Thoracic aorta (tissue), 2 donors: Measurements from ENCODE around the gene POFUT1. TPM values are rescaled to one million over a fixed set of nuclear protein-coding genes. Genes with fewer than 3 reads are reported as not detected.

Experiments
- ATAC-seq: fragments of 150-250 bp; one replicate; pipeline ENCODE4 v1.8.0; 2017; ENCODE audit warnings: low read depth; ENCODE audit not compliant: insufficient number of reproducible peaks, low FRiP score
- DNase-seq: peaks from one replicate; pipeline ENCODE4 v3.0.0-alpha.2; 2020; ENCODE audit warnings: low spot score
- H3K27ac ChIP-seq, 2 donors: fragments of 200-600 bp; sonication (generic); 1 replicate in 1 of 2; 2 replicates in 1 of 2; pipeline ENCODE4 v1.5.1; 2016; ENCODE audit warnings: mild to moderate bottlenecking in 2 of 2, moderate library complexity in 2 of 2
- H3K27me3 ChIP-seq: fragments of 200-600 bp; sonication (generic); replicated peaks from 2 replicates; pipeline ENCODE4 v1.6.0; 2016; ENCODE audit warnings: mild to moderate bottlenecking; ENCODE audit not compliant: insufficient read depth
- H3K36me3 ChIP-seq: fragments of 200-600 bp; sonication (generic); one replicate; pipeline ENCODE4 v1.5.1; 2016
- H3K4me1 ChIP-seq, 2 donors: fragments of 200-600 bp; sonication (generic); 1 replicate in 1 of 2; 2 replicates in 1 of 2; pipeline versions ENCODE4 v1.5.1 to v1.6.0; 2016; ENCODE audit warnings: low read depth in 2 of 2, mild to moderate bottlenecking in 1 of 2; ENCODE audit not compliant: control insufficient read depth in 1 of 2
- H3K4me3 ChIP-seq: fragments of 200-600 bp; sonication (generic); 2 replicates; pipeline ENCODE4 v1.5.1; 2016; ENCODE audit warnings: mild to moderate bottlenecking
- H3K9me3 ChIP-seq: fragments of 200-600 bp; sonication (generic); 2 replicates; pipeline ENCODE4 v1.5.1; 2016
- CTCF ChIP-seq: fragments of 200-600 bp; sonication (generic); IDR thresholded peaks from one replicate; pipeline ENCODE4 v1.5.1; 2019; ENCODE audit warnings: antibody characterized with exemption
- total RNA-seq, 2 donors: library from RNA; depleted of rRNA; stranded (reverse); fragments of >200 nt; gene quantifications; one replicate each; pipeline versions ENCODE4 v1.1.0 to v1.2.3, GENCODE V29; 2016

POFUT1 gene
- total RNA-seq, 2 donors from 2014 or later = 30.8 to 37.1 TPM

DNA sequence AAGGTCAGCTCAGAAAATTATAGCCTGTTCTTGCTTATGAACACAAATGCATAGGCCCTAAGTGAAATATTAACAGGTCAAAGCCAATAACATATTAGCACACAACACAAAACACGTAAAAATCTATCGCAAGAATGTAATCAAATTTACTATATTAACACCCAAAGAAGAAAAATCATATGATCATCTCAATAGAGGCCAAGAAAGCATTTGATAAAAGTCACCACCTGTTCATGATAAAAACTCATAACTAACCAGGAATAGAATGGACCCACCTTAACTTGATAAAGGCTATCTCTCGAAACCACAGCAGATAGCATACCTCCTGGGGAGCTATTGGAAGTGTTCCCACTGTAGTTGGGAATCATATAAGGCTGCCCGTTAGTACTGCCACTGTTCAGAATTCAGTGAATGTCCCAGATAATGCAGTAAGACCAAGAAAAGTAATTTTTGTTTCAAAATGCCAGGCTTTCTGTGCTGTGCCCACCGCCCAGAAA is 21.6 kb downstream of the POFUT1 start:
- Histone ChIP-seq H3K36me3 (peaks cover 27% of the 10 kb centered on the region), H3K4me1 (no peaks in the 10 kb centered on the region), H3K27ac (no peak overlapping the region), H3K27me3 (no peaks in the 10 kb centered on the region), H3K9me3 (no peaks in the 10 kb centered on the region), H3K4me3 (no peak overlapping the region)
- no peak for ATAC-seq
- no peak for DNase-seq
- TF ChIP-seq CTCF = no peak

- Histone ChIP-seq H3K27me3 (no peaks in the 10 kb centered on the region), H3K9me3 (no peaks in the 10 kb centered on the region), H3K4me1 (no peaks in the 10 kb centered on the region), H3K4me3 (no peak overlapping the region), H3K27ac (no peak overlapping the region), H3K36me3 (peaks cover 39% of the 10 kb centered on the region)
- no peak for DNase-seq
- no peak for ATAC-seq
- no peak for TF ChIP-seq CTCF
Measured at GRCh38 chr20:32230707-32231106, 23.0 kb downstream of the POFUT1 start.

DNA sequence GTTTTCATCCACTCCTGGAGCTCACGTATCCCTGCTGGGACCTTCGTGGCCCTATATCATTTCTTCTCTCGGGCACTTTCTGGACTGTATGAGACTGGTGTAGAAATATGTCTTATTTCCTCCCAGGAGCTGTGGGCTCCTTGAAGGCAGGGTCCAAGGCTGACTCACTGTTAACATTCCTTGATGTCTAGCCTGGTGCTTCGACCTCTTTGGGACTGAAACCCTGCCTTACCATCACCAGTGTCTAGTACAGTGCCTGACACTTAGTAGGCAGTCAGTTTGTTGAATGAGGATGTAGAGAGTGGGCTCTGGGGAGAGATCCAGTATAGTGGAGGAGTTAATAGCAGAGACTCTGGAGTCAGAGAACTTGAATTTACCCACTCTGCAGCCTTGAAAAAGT is 23.6 kb downstream of the POFUT1 start:
- Histone ChIP-seq H3K4me3 (no peak overlapping the region), H3K4me1 (no peaks in the 10 kb centered on the region), H3K27ac (no peak overlapping the region), H3K36me3 (peaks cover 42% of the 10 kb centered on the region), H3K9me3 (no peaks in the 10 kb centered on the region), H3K27me3 (no peaks in the 10 kb centered on the region)
- ATAC-seq (no peak), DNase-seq (no peak)
- TF ChIP-seq CTCF = no peak

DNA sequence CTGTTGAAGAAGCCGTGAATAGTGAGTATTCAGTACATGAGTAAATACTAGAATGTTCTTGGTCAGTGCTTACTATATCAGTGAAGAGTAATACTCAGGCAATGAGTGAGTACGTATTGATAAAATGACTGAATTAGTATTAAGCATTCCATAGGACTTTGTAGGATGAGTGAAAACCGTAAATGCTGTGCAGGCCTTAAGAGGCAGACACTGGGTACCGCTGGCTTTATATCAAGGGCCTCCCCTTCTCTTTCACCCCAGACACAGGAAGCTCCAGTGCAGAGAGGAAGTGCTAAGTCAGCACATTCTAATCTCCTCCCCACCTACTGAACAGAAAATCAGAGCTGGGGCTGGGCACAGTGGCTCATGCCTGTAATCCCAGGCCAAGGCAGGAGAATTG is 24.2 kb downstream of the POFUT1 start:
- no peak for TF ChIP-seq CTCF
- Histone ChIP-seq H3K36me3 (peaks cover 40% of the 10 kb centered on the region), H3K27ac (no peak overlapping the region), H3K9me3 (no peaks in the 10 kb centered on the region), H3K4me1 (no peaks in the 10 kb centered on the region), H3K4me3 (no peak overlapping the region), H3K27me3 (no peaks in the 10 kb centered on the region)
- no peak for DNase-seq
- no peak for ATAC-seq

- Histone ChIP-seq H3K27me3 (no peaks in the 10 kb centered on the region), H3K4me1 (no peaks in the 10 kb centered on the region), H3K4me3 (no peak overlapping the region), H3K36me3 (peaks cover 38% of the 10 kb centered on the region), H3K27ac (no peak overlapping the region), H3K9me3 (no peaks in the 10 kb centered on the region)
- no peak for TF ChIP-seq CTCF
- no peak for ATAC-seq
- DNase-seq = no peak
Measured at GRCh38 chr20:32232326-32232886, 24.7 kb downstream of the POFUT1 start.
